Measurements from ENCODE around the gene C9orf152.

The C9orf152 gene

GRCh38 chr9:110244616-110245015 lies 36.7 kb upstream of the C9orf152 start:
- no peak overlapping the region for H2AFZ ChIP-seq (ENCODE audit: low read depth, low read length)
- H4K20me1 ChIP-seq (ENCODE audit: insufficient read depth, low read length), result peaks cover 40% of the 10 kb centered on the region
- no peak overlapping the region for H3K4me2 ChIP-seq (ENCODE audit: low read length)
- H3K4me3 ChIP-seq (ENCODE audit: low read length), result no peak overlapping the region
- no peaks in the 10 kb centered on the region for H3K27me3 ChIP-seq (ENCODE audit: low read depth, low read length)
- peaks cover 67% of the 10 kb centered on the region for H3K36me3 ChIP-seq (replicated peaks; ENCODE audit: low read depth, low read length)
- H3K79me2 ChIP-seq (ENCODE audit: low read length), result peaks cover 34% of the 10 kb centered on the region
- no peak overlapping the region for H3K9ac ChIP-seq (ENCODE audit: low read length)
- no peak for TF ChIP-seq CTCF (IDR thresholded peaks at IDR 0.05; ENCODE audit: low read depth, low read length)
- TF ChIP-seq EZH2phosphoT487 (IDR thresholded peaks at IDR 0.05; ENCODE audit: low read depth), result no peak
- no peaks in the 10 kb centered on the region for H3K9me3 ChIP-seq (ENCODE audit: insufficient read depth, low read length)
- H3K27ac ChIP-seq (ENCODE audit: low read length), result no peak overlapping the region
- no peaks in the 10 kb centered on the region for H3K4me1 ChIP-seq (ENCODE audit: low read length)

- H2AFZ ChIP-seq (ENCODE audit: low read depth, low read length), result no peak overlapping the region
Observed at GRCh38 chr9:110241858-110242321, 33.9 kb upstream of the C9orf152 start.

GRCh38 chr9:110241260-110241857 lies 33.4 kb upstream of the C9orf152 start:
- H3K27ac ChIP-seq (ENCODE audit: low read length), result no peak overlapping the region
- no peak overlapping the region for H3K4me2 ChIP-seq (ENCODE audit: low read length)
- H3K9ac ChIP-seq (ENCODE audit: low read length), result no peak overlapping the region
- H3K36me3 ChIP-seq (replicated peaks; ENCODE audit: low read depth, low read length), result peaks cover 43% of the 10 kb centered on the region
- H3K4me1 ChIP-seq (ENCODE audit: low read length), result no peaks in the 10 kb centered on the region
- no peak overlapping the region for H2AFZ ChIP-seq (ENCODE audit: low read depth, low read length)
- H3K79me2 ChIP-seq (ENCODE audit: low read length), result peaks cover 7% of the 10 kb centered on the region
- H3K4me3 ChIP-seq (ENCODE audit: low read length), result no peak overlapping the region
- H3K27me3 ChIP-seq (ENCODE audit: low read depth, low read length), result no peaks in the 10 kb centered on the region
- H3K9me3 ChIP-seq (ENCODE audit: insufficient read depth, low read length), result no peaks in the 10 kb centered on the region
- peaks cover 16% of the 10 kb centered on the region for H4K20me1 ChIP-seq (ENCODE audit: insufficient read depth, low read length)
- no peak for TF ChIP-seq EZH2phosphoT487 (IDR thresholded peaks at IDR 0.05; ENCODE audit: low read depth)
- TF ChIP-seq CTCF (IDR thresholded peaks at IDR 0.05; ENCODE audit: low read depth, low read length), result no peak

More at GRCh38 chr9:110241858-110242321, 33.9 kb upstream of the C9orf152 start:
- Histone ChIP-seq H4K20me1 (ENCODE audit: insufficient read depth, low read length) (peaks cover 21% of the 10 kb centered on the region), H3K27me3 (ENCODE audit: low read depth, low read length) (no peaks in the 10 kb centered on the region), H3K27ac (ENCODE audit: low read length) (no peak overlapping the region), H3K79me2 (ENCODE audit: low read length) (peaks cover 12% of the 10 kb centered on the region), H3K4me3 (ENCODE audit: low read length) (no peak overlapping the region), H3K36me3 (replicated peaks; ENCODE audit: low read depth, low read length) (peaks cover 49% of the 10 kb centered on the region), H3K9ac (ENCODE audit: low read length) (no peak overlapping the region), H3K4me1 (ENCODE audit: low read length) (no peaks in the 10 kb centered on the region), H3K9me3 (ENCODE audit: insufficient read depth, low read length) (no peaks in the 10 kb centered on the region), H3K4me2 (ENCODE audit: low read length) (no peak overlapping the region)
- TF ChIP-seq EZH2phosphoT487 (IDR thresholded peaks at IDR 0.05; ENCODE audit: low read depth) (no peak), CTCF (IDR thresholded peaks at IDR 0.05; ENCODE audit: low read depth, low read length) (no peak)

DNA sequence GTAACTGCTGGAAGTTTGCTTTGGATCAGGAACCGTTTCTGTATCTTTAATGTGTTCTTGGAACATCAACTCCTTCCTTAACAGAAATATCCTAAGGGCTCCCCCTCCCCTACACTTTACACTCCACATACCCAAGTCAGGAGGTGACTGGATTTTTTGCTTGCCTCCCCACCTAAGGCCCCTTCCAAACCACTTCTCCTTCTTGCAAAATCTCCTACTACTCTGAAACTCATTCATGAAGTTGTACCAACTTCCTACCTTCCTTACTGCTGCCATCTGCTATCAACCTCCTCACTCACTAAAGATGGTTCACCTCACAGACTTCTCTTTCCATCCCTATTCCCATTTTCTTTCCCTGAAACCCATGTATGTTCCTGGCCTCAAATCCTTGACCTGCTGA lies 32.2 kb upstream of the C9orf152 start:
- Histone ChIP-seq H3K27ac (ENCODE audit: low read length) (no peak overlapping the region), H3K4me3 (ENCODE audit: low read length) (no peak overlapping the region), H3K4me1 (ENCODE audit: low read length) (no peaks in the 10 kb centered on the region), H3K4me2 (ENCODE audit: low read length) (no peak overlapping the region), H3K79me2 (ENCODE audit: low read length) (no peaks in the 10 kb centered on the region), H3K27me3 (ENCODE audit: low read depth, low read length) (no peaks in the 10 kb centered on the region), H4K20me1 (ENCODE audit: insufficient read depth, low read length) (peaks cover 9% of the 10 kb centered on the region; the same call in 1 of the 2 replicates), H3K9me3 (ENCODE audit: insufficient read depth, low read length) (no peaks in the 10 kb centered on the region), H2AFZ (ENCODE audit: low read depth, low read length) (no peak overlapping the region), H3K9ac (ENCODE audit: low read length) (no peak overlapping the region), H3K36me3 (replicated peaks; ENCODE audit: low read depth, low read length) (peaks cover 38% of the 10 kb centered on the region)
- TF ChIP-seq EZH2phosphoT487 (IDR thresholded peaks at IDR 0.05; ENCODE audit: low read depth) (no peak), CTCF (IDR thresholded peaks at IDR 0.05; ENCODE audit: low read depth, low read length) (no peak)

Data from OCI-LY3 (cell line).